SU-DHL-6 (cell line): ENCODE data around the gene MACC1.

ENCODE experiments used
- H2AFZ ChIP-seq: fragments of 200-600 bp; sonication (generic); 2 replicates; pipeline ENCODE4 v1.6.1; 2014; ENCODE audit warnings: low read depth, mild to moderate bottlenecking, moderate library complexity, mixed read lengths, antibody characterized with exemption, low read length; ENCODE audit not compliant: severe bottlenecking
- H3F3A ChIP-seq: fragments of 200-600 bp; shearing (Covaris generic); 2 replicates; pipeline ENCODE4 v1.6.0; 2016; ENCODE audit warnings: antibody characterized with exemption, mild to moderate bottlenecking; ENCODE audit not compliant: insufficient read depth
- H3K27ac ChIP-seq: fragments of 200-600 bp; sonication (generic); 2 replicates; pipeline ENCODE4 v1.5.1; 2016; ENCODE audit warnings: low read depth, mild to moderate bottlenecking, low read length, moderate library complexity, mixed read lengths
- H3K27me3 ChIP-seq: fragments of 200-600 bp; sonication (generic), shearing (Covaris generic); 2 replicates; pipeline ENCODE4 v1.6.0; 2014; ENCODE audit warnings: mild to moderate bottlenecking, low read length
- H3K36me3 ChIP-seq: fragments of 200-600 bp; sonication (generic); 2 replicates; pipeline ENCODE4 v1.6.1; 2014; ENCODE audit warnings: mild to moderate bottlenecking, low read length, mixed read lengths
- H3K4me2 ChIP-seq: fragments of 300-600, 200-600 bp; shearing (Covaris generic), sonication (generic); 2 replicates; pipeline ENCODE4 v1.6.0; 2014; ENCODE audit warnings: low read length, low read depth, mild to moderate bottlenecking; ENCODE audit not compliant: poor library complexity, severe bottlenecking
- H3K4me3 ChIP-seq: fragments of 200-600 bp; sonication (generic); 2 replicates; pipeline ENCODE4 v1.5.1; 2014; ENCODE audit warnings: antibody characterized with exemption, low read length, mild to moderate bottlenecking, mixed read lengths; ENCODE audit not compliant: insufficient read depth, poor library complexity, severe bottlenecking
- H3K79me2 ChIP-seq: fragments of 200-600 bp; sonication (generic); 2 replicates; pipeline ENCODE4 v1.6.1; 2014; ENCODE audit warnings: mild to moderate bottlenecking, low read length, moderate library complexity; ENCODE audit not compliant: insufficient read depth
- H3K9ac ChIP-seq: fragments of 200-600 bp; sonication (generic); 2 replicates; pipeline ENCODE4 v1.7.0; 2014; ENCODE audit warnings: mild to moderate bottlenecking, low read length
- H3K9me2 ChIP-seq: fragments of 200-600 bp; sonication (generic); replicated peaks from 2 replicates; pipeline ENCODE4 v1.6.1; 2014; ENCODE audit warnings: low read length; ENCODE audit not compliant: insufficient read depth
- H3K9me3 ChIP-seq: fragments of 200-600 bp; sonication (generic); 2 replicates; pipeline ENCODE4 v1.6.1; 2014; ENCODE audit warnings: low read length, mixed read lengths; ENCODE audit not compliant: insufficient read depth
- H4K20me1 ChIP-seq: fragments of 200-600 bp; sonication (generic); 2 replicates; pipeline ENCODE4 v1.6.1; 2014; ENCODE audit warnings: low read depth, mild to moderate bottlenecking, antibody characterized with exemption, low read length, moderate library complexity, mixed read lengths
- EZH2phosphoT487 ChIP-seq: fragments of 200-600 bp; sonication (generic), shearing (Covaris generic); conservative IDR thresholded peaks from 2 replicates; pipeline ENCODE4 v1.6.1; 2018; ENCODE audit warnings: mild to moderate bottlenecking, antibody characterized with exemption, low read length, moderate library complexity, mixed read lengths
- TF ChIP-seq, protein P1 (sequence below): fragments of 200-600 bp; sonication (generic); IDR thresholded peaks from one replicate; pipeline ENCODE4 v1.5.1; 2017; ENCODE audit warnings: antibody characterized with exemption, mild to moderate bottlenecking, low read length, moderate library complexity; ENCODE audit not compliant: insufficient read depth, poor library complexity, severe bottlenecking

MACC1 gene

DNA sequence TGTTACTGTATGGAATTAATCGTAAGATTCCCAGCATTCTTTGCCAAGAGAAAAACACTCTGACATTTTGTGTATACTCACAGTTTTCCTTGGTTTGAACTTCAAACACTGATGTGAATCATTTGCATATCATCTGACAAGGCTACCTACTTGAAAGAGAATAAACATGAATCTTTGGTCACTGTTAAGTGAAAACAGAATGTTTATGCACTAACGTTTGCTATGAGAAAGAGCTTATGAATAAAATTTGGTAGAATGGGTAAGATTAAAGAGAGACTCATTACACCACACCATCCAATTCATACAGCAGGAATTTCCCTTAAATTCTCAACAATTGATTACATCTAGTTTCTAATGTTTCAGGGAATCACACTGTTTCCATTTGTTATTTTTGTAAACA is 46.6 kb downstream of the MACC1 start:
- peaks cover 15% of the 10 kb centered on the region; the same call in 1 of the 2 replicates for H3K79me2 ChIP-seq
- TF ChIP-seq, protein P1, sequence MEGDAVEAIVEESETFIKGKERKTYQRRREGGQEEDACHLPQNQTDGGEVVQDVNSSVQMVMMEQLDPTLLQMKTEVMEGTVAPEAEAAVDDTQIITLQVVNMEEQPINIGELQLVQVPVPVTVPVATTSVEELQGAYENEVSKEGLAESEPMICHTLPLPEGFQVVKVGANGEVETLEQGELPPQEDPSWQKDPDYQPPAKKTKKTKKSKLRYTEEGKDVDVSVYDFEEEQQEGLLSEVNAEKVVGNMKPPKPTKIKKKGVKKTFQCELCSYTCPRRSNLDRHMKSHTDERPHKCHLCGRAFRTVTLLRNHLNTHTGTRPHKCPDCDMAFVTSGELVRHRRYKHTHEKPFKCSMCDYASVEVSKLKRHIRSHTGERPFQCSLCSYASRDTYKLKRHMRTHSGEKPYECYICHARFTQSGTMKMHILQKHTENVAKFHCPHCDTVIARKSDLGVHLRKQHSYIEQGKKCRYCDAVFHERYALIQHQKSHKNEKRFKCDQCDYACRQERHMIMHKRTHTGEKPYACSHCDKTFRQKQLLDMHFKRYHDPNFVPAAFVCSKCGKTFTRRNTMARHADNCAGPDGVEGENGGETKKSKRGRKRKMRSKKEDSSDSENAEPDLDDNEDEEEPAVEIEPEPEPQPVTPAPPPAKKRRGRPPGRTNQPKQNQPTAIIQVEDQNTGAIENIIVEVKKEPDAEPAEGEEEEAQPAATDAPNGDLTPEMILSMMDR: no peak
- no peak for TF ChIP-seq EZH2phosphoT487

GRCh38 chr7:20165146-20165510 is 52.1 kb downstream of the MACC1 start:
- peaks cover 25% of the 10 kb centered on the region for H3K36me3 ChIP-seq
- H2AFZ ChIP-seq: no peak overlapping the region
- H3K79me2 ChIP-seq: no peaks in the 10 kb centered on the region
- no peaks in the 10 kb centered on the region for H3K9me3 ChIP-seq
- H3K9me2 ChIP-seq: no peaks in the 10 kb centered on the region
- peaks cover 9% of the 10 kb centered on the region; the same call in 1 of the 2 replicates for H3F3A ChIP-seq
- no peak overlapping the region for H3K9ac ChIP-seq
- H3K4me3 ChIP-seq: no peak overlapping the region
- no peak for TF ChIP-seq EZH2phosphoT487
- TF ChIP-seq, protein P1: no peak
- H3K27ac ChIP-seq: no peak overlapping the region
- H4K20me1 ChIP-seq: no peaks in the 10 kb centered on the region
- no peaks in the 10 kb centered on the region for H3K27me3 ChIP-seq
- no peak overlapping the region for H3K4me2 ChIP-seq

More for the DNA sequence above, 46.6 kb downstream of the MACC1 start:
- Histone ChIP-seq H3K27me3 (no peaks in the 10 kb centered on the region), H2AFZ (no peak overlapping the region), H3K9me2 (no peaks in the 10 kb centered on the region), H3K36me3 (peaks cover 10% of the 10 kb centered on the region; the same call in 1 of the 2 replicates), H3K4me2 (no peak overlapping the region), H3K27ac (no peak overlapping the region), H3F3A (0 out of 2 replicates have a peak, but pooled peaks cover 7% of the 10 kb centered on the region), H3K9ac (no peak overlapping the region), H4K20me1 (no peaks in the 10 kb centered on the region), H3K4me3 (no peak overlapping the region), H3K9me3 (no peaks in the 10 kb centered on the region)

GRCh38 chr7:20164425-20165145 is 52.6 kb downstream of the MACC1 start:
- TF ChIP-seq EZH2phosphoT487: no peak
- TF ChIP-seq, protein P1: no peak
- Histone ChIP-seq H3K36me3 (peaks cover 25% of the 10 kb centered on the region), H3K4me2 (no peak overlapping the region), H2AFZ (no peak overlapping the region), H3K79me2 (no peaks in the 10 kb centered on the region), H3K27me3 (no peaks in the 10 kb centered on the region), H4K20me1 (no peaks in the 10 kb centered on the region), H3K4me3 (no peak overlapping the region), H3K9me2 (no peaks in the 10 kb centered on the region), H3K9ac (no peak overlapping the region), H3F3A (peaks cover 9% of the 10 kb centered on the region; the same call in 1 of the 2 replicates), H3K9me3 (no peaks in the 10 kb centered on the region), H3K27ac (no peak overlapping the region)
